HepG2 (cell line): Measurements from ENCODE around the gene ZNF211. TPM values are rescaled to one million over a fixed set of nuclear protein-coding genes. Genes with fewer than 3 reads are reported as not detected.

Experiments
- AHDC1 ChIP-seq: sonication (generic); formaldehyde crosslinking; IDR thresholded peaks from 2 replicates; pipeline ENCODE4 v1.5.1; 2020; ENCODE audit warnings: mild to moderate bottlenecking, missing genetic modification reagents, borderline replicate concordance
- ARNT ChIP-seq: fragments of 450-650 bp; IDR thresholded peaks from 2 replicates; pipeline ENCODE4 v1.6.1; 2017
- ATF3 ChIP-seq: sonication (generic); formaldehyde crosslinking; IDR thresholded peaks from 2 replicates; pipeline ENCODE4 v1.4.0; 2020; ENCODE audit warnings: missing genetic modification reagents
- MXI1 ChIP-seq: IDR thresholded peaks from 3 replicates; pipeline ENCODE4 v1.6.1; 2012; ENCODE audit warnings: low read depth, low read length, inconsistent platforms, borderline replicate concordance
- MZF1 ChIP-seq: sonication (generic); formaldehyde crosslinking; IDR thresholded peaks from 2 replicates; pipeline ENCODE4 v1.8.1; 2023; ENCODE audit warnings: mild to moderate bottlenecking, missing genetic modification reagents, borderline replicate concordance
- NFATC3 ChIP-seq: sonication (generic); formaldehyde crosslinking; IDR thresholded peaks from 2 replicates; pipeline ENCODE4 v1.5.1; 2020; ENCODE audit warnings: mild to moderate bottlenecking, missing genetic modification reagents
- REL ChIP-seq: sonication (generic); formaldehyde crosslinking; conservative IDR thresholded peaks from 2 replicates; pipeline ENCODE4 v1.8.0; 2022; ENCODE audit warnings: mild to moderate bottlenecking, missing genetic modification reagents, moderate library complexity
- TGIF2 ChIP-seq: IDR thresholded peaks from 2 replicates; pipeline ENCODE4 v1.6.1; 2016; ENCODE audit warnings: control low read depth, missing compliant biosample characterization
- THYN1 ChIP-seq: sonication (generic); formaldehyde crosslinking; IDR thresholded peaks from 2 replicates; pipeline ENCODE4 v1.8.1; 2023; ENCODE audit warnings: low read depth, mild to moderate bottlenecking, moderate library complexity, missing genetic modification reagents, borderline replicate concordance
- ZNF142 ChIP-seq: sonication (generic); formaldehyde crosslinking; IDR thresholded peaks from 2 replicates; pipeline ENCODE4 v1.4.0; 2020; ENCODE audit warnings: missing genetic modification reagents
- ZNF281 ChIP-seq: sonication (generic); formaldehyde crosslinking; IDR thresholded peaks from 2 replicates; pipeline ENCODE4 v1.4.0; 2020; ENCODE audit warnings: missing genetic modification reagents, borderline replicate concordance
- ZNF331 ChIP-seq: sonication (generic); formaldehyde crosslinking; IDR thresholded peaks from 2 replicates; pipeline ENCODE4 v1.4.0; 2020; ENCODE audit warnings: missing genetic modification reagents
- ZNF510 ChIP-seq: sonication (generic); formaldehyde crosslinking; IDR thresholded peaks from 2 replicates; pipeline ENCODE4 v1.4.0; 2020; ENCODE audit warnings: low read depth, mild to moderate bottlenecking, missing genetic modification reagents
- polyA plus RNA-seq, 8 experiments: library from polyadenylated mRNA; depleted of rRNA in 3 of 8; stranded (reverse) in 7 of 8; unstranded in 1 of 8; fragments of >200 nt; fragmentation: Illumina TruSeq in 4 of 8; extraction: Trizol in 4 of 8; gene quantifications; 2 replicates each; pipeline versions ENCODE4 v1.2.1 to v1.2.3, GENCODE V29; 2011 to 2016; ENCODE audit warnings: low read depth in 4 of 8, missing spikeins in 1 of 8, mixed read lengths in 1 of 8; ENCODE audit not compliant: insufficient read depth in 1 of 8
- total RNA-seq, 5 experiments: library from RNA; depleted of rRNA; stranded (reverse); fragments of >200 nt; fragmentation: Illumina TruSeq; extraction: Trizol; gene quantifications; 2 replicates each; pipeline ENCODE4 v1.2.3, GENCODE V29; 2016; ENCODE audit warnings: low read depth in 1 of 5

ZNF211 gene
- total and polyA plus RNA-seq, 2 of the 13 experiments (the other 11 are each of a cell fraction or from before 2014, with no cell fraction given): 9.9 to 11.2 TPM

GRCh38 chr19:57664269-57665127 is 31.5 kb downstream of the ZNF211 start (continued):
- TF ChIP-seq AHDC1 (no peak), THYN1 (CRISPR knock-in tag) (no peak), ARNT (no peak), MZF1 (CRISPR knock-in tag) (no peak), TGIF2 (CRISPR knock-in tag) (no peak), ATF3 (CRISPR knock-in tag) (no peak), REL (CRISPR knock-in tag) (no peak), ZNF281 (CRISPR knock-in tag) (no peak), NFATC3 (CRISPR knock-in tag) (no peak), ZNF331 (peak; percentile 41; the same call in 1 of the 2 replicates), ZNF510 (no peak), ZNF142 (CRISPR knock-in tag) (no peak; the same call in 1 of the 2 replicates), MXI1 (peak; percentile 46; the same call in 1 of the 3 replicates)
